Activated CD4-positive, alpha-beta T cell treated with anti-CD3 and anti-CD28 coated beads, Interleukin-2, Interleukin-6, amounts not matched to agents 100 ng/mL and 50 ng/mL, durations not matched to agents 16 hours and 8 hours (primary cell): Measurements from ENCODE around the gene AKAP13.
A peak's percentile ranks its signal among the peaks of the same experiment; 100 is the strongest.
"Not testable (repeated sequence)": the region's sequence is repeated elsewhere in the genome, so short reads cannot be mapped to it uniquely, and the experiment has no call there.

Experiments
- DNase-seq: peaks from one replicate; pipeline ENCODE4 v3.0.0-alpha.2; 2020

AKAP13 gene

GRCh38 chr15:85380217-85380811, at the start of gene AKAP13:
TSS of gene AKAP13 (plus strand) at chr15:85380603. CDS start at chr15:85485721, 105,118 bp downstream.
- peak; percentile 98 for DNase-seq

DNA sequence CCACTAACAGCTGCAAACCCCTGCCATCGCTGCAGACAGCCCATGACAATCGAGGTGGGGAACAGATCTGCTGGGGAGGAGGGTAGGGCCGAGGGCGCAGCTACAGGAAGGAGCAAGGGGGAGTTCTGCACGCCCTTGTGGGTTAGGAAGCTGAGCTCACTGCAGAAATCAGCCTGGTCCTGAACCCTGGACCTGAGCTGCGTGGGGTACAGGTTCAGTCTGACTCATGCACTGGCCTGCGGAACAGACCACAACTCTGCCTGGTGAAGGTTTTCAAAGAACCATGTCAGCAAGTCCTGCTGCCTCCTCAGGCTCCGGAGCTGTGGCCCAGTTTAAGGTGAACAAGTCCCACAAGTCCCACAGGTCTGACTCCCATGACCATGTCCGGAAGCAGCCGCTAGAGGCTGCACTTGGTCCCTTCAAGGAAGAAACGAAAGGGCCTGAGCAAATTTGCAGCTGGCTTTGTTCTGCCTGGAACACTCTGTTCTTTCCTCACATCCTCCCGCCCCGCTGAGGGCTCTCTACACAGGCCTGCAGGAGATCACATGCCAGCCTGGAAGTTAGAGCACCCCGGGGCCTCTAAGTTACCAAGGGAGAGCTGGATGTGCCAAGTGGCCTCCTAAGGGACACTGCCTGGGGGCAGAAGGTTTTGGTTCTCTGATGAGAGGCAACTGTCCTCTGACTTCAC, 49.4 kb upstream of the AKAP13 start:
- DNase-seq: peak; percentile 92

DNA sequence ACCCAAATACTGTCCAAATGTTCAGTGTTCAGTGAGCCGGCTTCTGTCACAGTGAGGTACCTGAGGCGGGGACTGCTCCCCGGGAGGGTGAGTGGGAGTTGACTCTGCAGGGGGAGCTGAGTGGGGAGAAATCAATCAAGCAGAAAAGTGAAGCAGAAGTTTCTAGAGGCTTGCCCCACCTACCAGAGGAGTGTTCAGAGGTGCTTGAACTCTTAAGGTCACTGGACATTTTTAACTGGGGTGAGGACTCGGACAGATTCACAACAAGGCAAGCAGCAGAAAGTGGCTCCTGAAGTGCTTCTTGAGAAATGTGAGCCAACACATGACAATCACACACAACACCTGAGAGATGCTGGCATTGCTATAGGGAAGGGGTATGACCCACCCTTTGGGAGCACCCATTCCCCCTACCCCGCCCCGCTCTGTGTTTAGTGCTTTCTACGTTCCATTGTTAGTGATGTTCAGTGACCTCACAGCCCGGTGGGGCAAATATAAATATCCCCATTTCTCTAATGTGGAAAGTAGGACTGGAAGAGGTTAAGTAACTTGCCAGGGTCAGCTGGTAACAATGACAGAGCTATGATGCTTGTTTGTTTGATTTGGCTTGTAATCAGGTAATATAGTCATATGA, 48.6 kb upstream of the AKAP13 start:
- DNase-seq: no peak

GRCh38 chr15:85333132-85333831, 47.1 kb upstream of the AKAP13 start:
- no peak for DNase-seq

- DNase-seq: no peak
Observed at GRCh38 chr15:85334241-85334640, 46.2 kb upstream of the AKAP13 start.

GRCh38 chr15:85335193-85335942, 45.0 kb upstream of the AKAP13 start:
- DNase-seq: no peak

- no peak for DNase-seq
Observed at GRCh38 chr15:85336880-85337279, 43.5 kb upstream of the AKAP13 start.

GRCh38 chr15:85337425-85338074, 42.9 kb upstream of the AKAP13 start:
- no peak for DNase-seq

- DNase-seq: no peak
Observed at GRCh38 chr15:85340321-85340665, 40.1 kb upstream of the AKAP13 start.

DNA sequence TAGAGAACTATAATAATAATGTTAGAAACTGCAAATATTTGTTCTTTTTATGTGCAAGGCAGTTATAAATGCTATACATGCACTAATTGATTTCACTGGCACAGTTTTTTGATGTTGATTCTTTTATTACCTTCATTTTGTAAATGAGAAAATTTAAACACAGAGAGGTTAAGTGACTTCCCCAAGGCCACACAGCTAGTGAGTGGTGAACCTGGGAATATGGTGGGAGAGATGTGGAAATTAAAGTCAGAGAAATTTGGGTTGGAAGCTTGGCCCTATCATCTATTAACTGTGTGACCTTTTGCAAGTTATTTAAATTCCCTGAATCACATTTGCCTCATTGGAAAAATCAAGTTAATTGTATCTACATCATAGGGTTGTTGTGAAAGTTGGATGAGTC, 39.6 kb upstream of the AKAP13 start:
- no peak for DNase-seq

DNA sequence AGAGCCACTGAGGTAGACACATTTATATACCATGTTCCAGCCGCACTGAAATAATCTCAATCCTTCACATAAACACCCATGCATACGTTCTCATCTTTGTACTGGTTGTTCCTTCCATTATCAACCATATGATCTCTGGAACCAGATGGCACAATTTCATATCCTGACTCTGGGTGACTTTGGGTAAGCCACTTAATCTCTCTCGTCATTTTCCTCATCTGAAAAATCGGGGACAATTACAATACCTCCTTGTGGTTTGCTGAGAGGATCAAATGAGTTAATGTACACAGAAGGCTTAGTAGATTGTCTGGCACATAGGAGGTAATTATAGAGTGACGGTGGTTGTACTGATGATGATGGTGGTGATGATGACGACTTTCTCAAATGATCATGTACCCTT, 38.2 kb upstream of the AKAP13 start:
- DNase-seq: not testable (repeated sequence)

DNA sequence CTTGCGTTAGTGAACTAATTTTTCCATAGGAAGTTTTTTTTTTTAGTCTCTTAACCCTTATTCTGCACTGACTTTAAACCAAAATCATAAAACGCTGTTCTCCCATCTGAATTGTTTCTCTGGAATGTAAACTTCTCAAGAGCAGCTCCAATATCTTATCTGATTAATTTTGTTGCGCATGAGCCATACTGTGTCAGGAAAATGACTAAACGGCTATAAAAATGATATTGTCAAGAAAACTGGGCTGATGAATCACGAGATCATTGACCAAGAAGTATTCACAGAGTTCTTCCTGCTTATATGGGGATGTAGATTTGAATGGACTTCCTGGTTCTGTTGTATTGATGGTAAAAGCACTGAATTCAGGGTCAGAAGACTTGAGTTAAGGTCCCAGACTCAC, 37.0 kb upstream of the AKAP13 start:
- not testable (repeated sequence) for DNase-seq

- DNase-seq: not testable (repeated sequence)
Observed at GRCh38 chr15:85344241-85344640, 36.2 kb upstream of the AKAP13 start.

GRCh38 chr15:85344653-85345114, 35.7 kb upstream of the AKAP13 start:
- not testable (repeated sequence) for DNase-seq

GRCh38 chr15:85345196-85345918, 35.0 kb upstream of the AKAP13 start:
- not testable (repeated sequence) for DNase-seq

DNA sequence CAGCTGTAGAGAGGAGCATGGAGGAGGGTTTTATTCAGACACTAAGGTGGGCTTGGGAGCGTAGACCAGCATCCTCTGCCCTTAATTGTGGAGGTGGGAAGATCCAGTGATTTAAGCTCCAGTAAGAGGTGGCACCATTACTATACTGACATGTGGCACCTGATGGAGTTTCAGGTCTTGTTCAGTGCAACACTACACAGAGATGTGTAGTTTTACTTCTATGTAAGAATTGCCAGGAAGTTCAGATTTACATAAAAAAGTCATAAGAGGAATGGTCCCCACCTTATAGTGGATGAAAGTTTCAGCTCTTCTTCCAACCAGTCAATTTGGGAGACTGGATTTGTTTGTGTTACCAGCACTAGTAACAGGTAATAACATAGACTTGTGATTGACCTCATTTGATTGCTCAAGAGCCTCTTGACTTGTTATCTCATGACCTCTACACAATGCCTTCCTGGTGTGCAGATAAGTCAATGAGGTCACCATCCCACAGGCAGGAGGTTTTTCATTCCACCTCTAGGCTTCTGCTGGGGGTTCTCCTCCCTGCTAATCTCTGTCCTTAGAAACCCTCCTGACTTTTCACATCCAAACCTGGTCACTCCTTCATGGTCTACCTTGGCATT, 33.8 kb upstream of the AKAP13 start:
- peak; percentile 5 for DNase-seq

DNA sequence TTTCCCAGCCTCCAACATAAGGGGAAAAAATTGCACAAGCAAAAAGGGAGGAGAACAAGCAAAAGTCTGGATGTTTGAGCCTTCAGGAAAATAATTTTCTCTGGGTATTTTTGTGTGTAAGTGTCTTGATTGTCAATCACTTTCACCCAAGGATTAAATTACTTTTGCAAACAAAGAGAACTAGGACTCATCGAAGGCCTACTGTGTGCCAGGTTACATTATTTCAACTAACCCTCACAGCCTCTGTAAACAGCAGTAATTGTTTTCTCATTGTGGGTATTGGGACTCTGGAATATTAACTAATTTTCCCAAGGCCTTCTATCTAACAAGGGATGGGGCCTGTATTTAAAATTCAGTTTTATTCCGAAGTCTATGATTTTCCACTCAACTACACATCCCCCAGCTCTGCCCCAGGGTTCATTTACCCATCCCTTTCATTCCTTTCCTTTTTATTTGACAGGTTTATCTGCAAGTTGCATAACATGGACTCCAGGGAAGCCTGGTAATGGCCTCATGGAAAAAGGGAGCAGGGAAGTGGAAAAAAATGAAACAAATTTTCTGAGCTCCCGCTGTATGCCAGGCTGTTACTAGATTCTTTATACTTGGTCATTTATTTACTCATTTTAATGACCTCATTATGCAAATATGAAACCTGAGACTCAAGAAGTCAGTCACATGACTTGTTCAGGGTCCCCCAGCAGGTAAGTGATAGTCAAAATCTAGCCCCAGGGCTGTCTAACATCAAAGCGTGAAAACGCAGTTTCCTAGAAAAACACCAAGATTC, 32.9 kb upstream of the AKAP13 start:
- not testable (repeated sequence) for DNase-seq

DNA sequence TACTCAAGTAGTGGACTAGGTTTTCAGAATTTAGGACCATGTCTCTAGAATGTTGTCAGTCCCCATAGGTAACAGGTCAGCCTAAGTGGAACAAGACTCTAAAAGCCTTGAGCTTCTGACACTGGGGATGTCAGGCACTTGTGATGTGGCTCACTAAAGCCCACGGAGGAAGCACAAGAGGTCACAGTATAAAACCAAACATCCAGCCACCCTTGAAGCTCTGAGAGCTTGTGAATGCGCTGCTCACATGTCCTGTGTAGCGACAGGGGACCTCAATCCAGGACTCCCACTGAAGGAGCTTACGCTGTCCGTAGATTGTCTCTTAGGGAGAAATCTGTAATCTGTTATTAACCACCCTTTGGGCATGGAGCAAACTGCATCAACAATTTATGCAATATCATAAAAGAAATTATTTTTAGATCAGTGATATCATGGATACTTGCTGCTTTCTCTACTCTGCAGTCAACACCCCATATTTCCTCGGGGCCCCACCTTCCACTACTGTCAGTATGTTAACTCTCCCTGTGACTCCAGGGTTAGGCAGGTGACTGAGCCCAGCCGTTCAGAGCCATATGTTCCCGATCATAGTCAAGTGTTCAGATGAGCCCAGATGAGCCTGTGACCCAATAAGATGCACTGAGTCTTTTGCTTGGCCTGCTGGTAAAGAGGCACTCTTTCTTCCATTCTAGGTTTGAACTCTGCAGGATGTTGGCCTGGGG, 32.2 kb upstream of the AKAP13 start:
- not testable (repeated sequence) for DNase-seq

DNA sequence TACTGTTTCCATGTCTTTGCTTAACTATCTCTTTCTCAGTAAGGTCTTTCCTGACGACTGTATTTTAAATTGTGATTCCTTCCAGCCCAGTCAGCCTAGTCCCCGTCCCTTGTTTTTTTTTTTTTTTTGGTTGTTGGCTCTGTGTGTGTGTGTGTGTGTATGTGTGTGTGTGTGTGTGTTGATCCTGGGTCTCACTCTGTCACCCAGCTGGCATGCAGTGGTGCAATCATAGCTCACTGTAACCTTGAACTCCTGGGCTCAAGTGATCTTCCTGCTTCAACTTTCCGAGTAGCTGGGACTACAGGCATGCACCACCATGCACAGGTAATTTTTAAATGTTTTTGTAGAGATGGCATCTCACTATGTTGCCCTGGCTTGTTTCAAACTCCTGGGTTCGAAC, 31.3 kb upstream of the AKAP13 start:
- not testable (repeated sequence) for DNase-seq

DNA sequence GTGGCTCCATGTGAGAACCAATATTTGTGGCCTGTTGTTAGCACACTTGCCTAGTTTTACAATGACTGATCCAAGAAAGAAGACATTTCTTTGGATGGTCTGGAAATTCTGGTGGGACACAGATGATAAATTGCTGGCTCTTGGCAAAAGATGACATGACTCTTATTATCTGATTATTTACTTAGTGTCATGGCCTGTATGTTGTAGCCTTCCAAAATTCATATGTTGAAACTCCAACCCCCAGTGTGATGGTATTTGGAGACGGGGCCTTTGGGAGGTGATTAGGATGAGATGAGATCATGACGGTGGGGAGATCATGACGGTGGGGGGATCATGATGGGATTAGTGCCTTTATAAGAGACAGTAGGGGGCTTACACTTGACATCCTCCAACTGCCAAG, 30.0 kb upstream of the AKAP13 start:
- no peak for DNase-seq
